ENCODE results near the gene CHRNG.

DNA sequence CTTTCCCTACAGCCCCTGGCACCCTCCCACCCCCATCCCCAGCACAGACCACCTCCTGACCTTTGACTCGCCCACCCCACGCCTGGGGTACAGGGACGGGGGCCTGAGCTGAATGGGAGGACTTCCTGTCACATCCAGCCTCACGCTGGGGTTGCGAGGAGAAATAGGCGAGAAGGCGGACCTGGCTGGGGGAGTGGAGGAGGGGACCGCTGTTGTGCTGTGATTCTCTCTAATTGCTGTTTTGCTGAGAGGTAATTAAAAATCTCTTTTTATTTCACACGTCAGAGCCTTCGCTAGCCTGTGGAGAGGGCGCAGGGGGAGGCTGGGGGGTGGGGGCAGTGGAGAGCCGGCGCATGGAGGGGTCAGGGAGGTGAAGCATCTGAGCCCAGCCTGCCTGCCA is 42.1 kb upstream of the CHRNG start:
- TF ChIP-seq CTCF (IDR thresholded peaks at IDR 0.05; ENCODE audit: extremely low read depth in 1 of 2, insufficient read depth in 1 of 2, low read depth in 1 of 2, low read length in 2 of 2) (no peak), POLR2AphosphoS5 (IDR thresholded peaks at IDR 0.05; ENCODE audit: insufficient read depth, low read depth, low read length) (no peak), EZH2 (IDR thresholded peaks at IDR 0.05; ENCODE audit: borderline replicate concordance, low read depth, low read length, severe bottlenecking) (no peak), JUN (IDR thresholded peaks at IDR 0.05; ENCODE audit: borderline replicate concordance, insufficient read depth, insufficient read length, low read depth) (no peak)

Measured in endothelial cell of umbilical vein (primary cell).